Gastroesophageal sphincter (tissue), 3 donors: ENCODE measurements around the gene TUBE1.

Source experiments
- EP300 ChIP-seq: sonication (generic); formaldehyde crosslinking; IDR thresholded peaks from one replicate; pipeline ENCODE4 v1.6.1; 2017; ENCODE audit warnings: antibody characterized with exemption, mild to moderate bottlenecking
- POLR2A ChIP-seq, 2 donors: fragments of 450-650 bp; IDR thresholded peaks; one replicate each; pipeline ENCODE4 v1.6.1; 2017; ENCODE audit warnings: antibody characterized with exemption in 2 of 2, mild to moderate bottlenecking in 2 of 2, moderate library complexity in 1 of 2
- POLR2AphosphoS5 ChIP-seq: sonication (generic); formaldehyde crosslinking; IDR thresholded peaks from one replicate; pipeline ENCODE4 v1.6.1; 2017; ENCODE audit warnings: antibody characterized with exemption
- TF ChIP-seq, protein P1 (sequence below), 4 experiments: fragments of 200-600 bp in 2 of 4; fragments of 450-650 bp in 2 of 4; sonication (generic) in 1 of 4; IDR thresholded peaks; one replicate each; pipeline ENCODE4 v1.5.1; 2017 to 2019; ENCODE audit warnings: antibody characterized with exemption in 4 of 4, mild to moderate bottlenecking in 2 of 4, moderate library complexity in 2 of 4

DNA sequence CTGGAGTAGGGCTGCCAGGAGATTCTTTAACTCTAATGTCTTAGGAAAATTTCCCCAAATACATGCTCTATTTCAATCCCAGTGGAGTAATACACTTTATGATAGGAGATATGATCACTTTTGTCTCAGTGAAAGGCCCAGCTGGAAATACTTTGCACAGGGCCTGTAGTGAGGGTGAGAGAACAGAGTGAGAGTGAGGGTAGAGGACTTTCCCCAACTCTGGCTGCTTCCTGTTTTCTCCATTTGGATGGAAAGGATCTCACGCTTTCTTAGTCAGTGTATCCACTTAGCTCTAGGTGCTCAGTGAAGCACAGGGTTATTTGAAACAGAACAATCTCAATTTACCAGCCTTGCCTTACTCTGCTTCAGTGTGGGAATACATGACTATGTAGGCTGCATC is 36.7 kb upstream of the TUBE1 start:
- TF ChIP-seq, protein P1, sequence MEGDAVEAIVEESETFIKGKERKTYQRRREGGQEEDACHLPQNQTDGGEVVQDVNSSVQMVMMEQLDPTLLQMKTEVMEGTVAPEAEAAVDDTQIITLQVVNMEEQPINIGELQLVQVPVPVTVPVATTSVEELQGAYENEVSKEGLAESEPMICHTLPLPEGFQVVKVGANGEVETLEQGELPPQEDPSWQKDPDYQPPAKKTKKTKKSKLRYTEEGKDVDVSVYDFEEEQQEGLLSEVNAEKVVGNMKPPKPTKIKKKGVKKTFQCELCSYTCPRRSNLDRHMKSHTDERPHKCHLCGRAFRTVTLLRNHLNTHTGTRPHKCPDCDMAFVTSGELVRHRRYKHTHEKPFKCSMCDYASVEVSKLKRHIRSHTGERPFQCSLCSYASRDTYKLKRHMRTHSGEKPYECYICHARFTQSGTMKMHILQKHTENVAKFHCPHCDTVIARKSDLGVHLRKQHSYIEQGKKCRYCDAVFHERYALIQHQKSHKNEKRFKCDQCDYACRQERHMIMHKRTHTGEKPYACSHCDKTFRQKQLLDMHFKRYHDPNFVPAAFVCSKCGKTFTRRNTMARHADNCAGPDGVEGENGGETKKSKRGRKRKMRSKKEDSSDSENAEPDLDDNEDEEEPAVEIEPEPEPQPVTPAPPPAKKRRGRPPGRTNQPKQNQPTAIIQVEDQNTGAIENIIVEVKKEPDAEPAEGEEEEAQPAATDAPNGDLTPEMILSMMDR (IDR thresholded peaks at IDR 0.05) = no peak
- TF ChIP-seq EP300 (no peak), POLR2A (IDR thresholded peaks at IDR 0.05) (no peak), POLR2AphosphoS5 (no peak)
